HUES48 (cell line): ENCODE results near the gene SLCO3A1.

ENCODE experiments used
- H3K27ac ChIP-seq: one replicate; pipeline ENCODE4 v1.7.0; 2013; ENCODE audit warnings: low read depth, low read length, inconsistent platforms
- H3K27me3 ChIP-seq: 2 replicates; pipeline ENCODE4 v1.6.1; 2013; ENCODE audit warnings: mild to moderate bottlenecking, low read length; ENCODE audit not compliant: control insufficient read depth, insufficient read depth
- H3K36me3 ChIP-seq: 2 replicates; pipeline ENCODE4 v1.6.1; 2013; ENCODE audit warnings: low read length; ENCODE audit not compliant: control insufficient read depth, insufficient read depth
- H3K4me1 ChIP-seq: 2 replicates; pipeline ENCODE4 v1.6.1; 2013; ENCODE audit warnings: mild to moderate bottlenecking, low read length; ENCODE audit not compliant: control insufficient read depth, insufficient read depth
- H3K4me3 ChIP-seq: 2 replicates; pipeline ENCODE4 v1.5.1; 2013; ENCODE audit warnings: mild to moderate bottlenecking, low read depth, low read length
- H3K9ac ChIP-seq: 2 replicates; pipeline ENCODE4 v1.6.1; 2013; ENCODE audit warnings: mild to moderate bottlenecking, low read depth, low read length, moderate library complexity
- H3K9me3 ChIP-seq: 2 replicates; pipeline ENCODE4 v1.6.1; 2013; ENCODE audit warnings: low read length; ENCODE audit not compliant: control insufficient read depth, insufficient read depth

The SLCO3A1 gene

GRCh38 chr15:92083190-92083589 lies 229.7 kb downstream of the SLCO3A1 start:
- no peak overlapping the region for H3K9ac ChIP-seq
- peaks cover 11% of the 10 kb centered on the region; the same call in 1 of the 2 replicates for H3K4me1 ChIP-seq
- no peaks in the 10 kb centered on the region for H3K27me3 ChIP-seq
- H3K9me3 ChIP-seq = no peaks in the 10 kb centered on the region
- no peaks in the 10 kb centered on the region for H3K36me3 ChIP-seq
- no peak overlapping the region for H3K27ac ChIP-seq
- H3K4me3 ChIP-seq = no peak overlapping the region

- Histone ChIP-seq H3K36me3 (no peaks in the 10 kb centered on the region), H3K4me3 (no peak overlapping the region)
These were observed 233.7 kb downstream of the SLCO3A1 start for GRCh38 chr15:92087211-92087610.

GRCh38 chr15:92091155-92091734 lies 237.7 kb downstream of the SLCO3A1 start:
- Histone ChIP-seq H3K4me1 (0 out of 2 replicates have a peak, but pooled peaks cover 5% of the 10 kb centered on the region), H3K27me3 (no peaks in the 10 kb centered on the region), H3K27ac (no peak overlapping the region), H3K36me3 (no peaks in the 10 kb centered on the region), H3K4me3 (no peak overlapping the region), H3K9ac (no peak overlapping the region), H3K9me3 (no peaks in the 10 kb centered on the region)

More at GRCh38 chr15:92087211-92087610, 233.7 kb downstream of the SLCO3A1 start:
- no peak overlapping the region for H3K9ac ChIP-seq
- H3K4me1 ChIP-seq = peaks cover 16% of the 10 kb centered on the region; the same call in 1 of the 2 replicates
- H3K27ac ChIP-seq = no peak overlapping the region
- H3K27me3 ChIP-seq = no peaks in the 10 kb centered on the region
- no peaks in the 10 kb centered on the region for H3K9me3 ChIP-seq

GRCh38 chr15:92092289-92093105 lies 239.0 kb downstream of the SLCO3A1 start:
- Histone ChIP-seq H3K27me3 (no peaks in the 10 kb centered on the region), H3K4me3 (no peak overlapping the region), H3K27ac (no peak overlapping the region), H3K4me1 (0 out of 2 replicates have a peak, but pooled peaks cover 5% of the 10 kb centered on the region), H3K9me3 (no peaks in the 10 kb centered on the region), H3K36me3 (no peaks in the 10 kb centered on the region), H3K9ac (no peak overlapping the region)

GRCh38 chr15:92095693-92096092 lies 242.2 kb downstream of the SLCO3A1 start:
- Histone ChIP-seq H3K9me3 (no peaks in the 10 kb centered on the region), H3K9ac (no peak overlapping the region), H3K36me3 (no peaks in the 10 kb centered on the region), H3K4me3 (no peak overlapping the region), H3K27ac (no peak overlapping the region), H3K27me3 (no peaks in the 10 kb centered on the region), H3K4me1 (peaks cover 17% of the 10 kb centered on the region)

- H3K36me3 ChIP-seq = no peaks in the 10 kb centered on the region
- H3K4me3 ChIP-seq = no peak overlapping the region
- H3K9me3 ChIP-seq = no peaks in the 10 kb centered on the region
- H3K9ac ChIP-seq = no peak overlapping the region
- no peak overlapping the region for H3K27ac ChIP-seq
- peaks cover 27% of the 10 kb centered on the region for H3K4me1 ChIP-seq
- no peaks in the 10 kb centered on the region for H3K27me3 ChIP-seq
These were observed 244.1 kb downstream of the SLCO3A1 start for GRCh38 chr15:92097474-92098178.

- Histone ChIP-seq H3K27ac (no peak overlapping the region), H3K4me1 (peaks cover 29% of the 10 kb centered on the region), H3K4me3 (no peak overlapping the region), H3K9me3 (no peaks in the 10 kb centered on the region), H3K9ac (no peak overlapping the region), H3K27me3 (no peaks in the 10 kb centered on the region), H3K36me3 (no peaks in the 10 kb centered on the region)
These were observed 245.4 kb downstream of the SLCO3A1 start for GRCh38 chr15:92098869-92099268.

- Histone ChIP-seq H3K4me3 (no peak overlapping the region), H3K27me3 (no peaks in the 10 kb centered on the region), H3K36me3 (no peaks in the 10 kb centered on the region), H3K4me1 (peaks cover 34% of the 10 kb centered on the region), H3K9ac (no peak overlapping the region), H3K27ac (no peak overlapping the region), H3K9me3 (no peaks in the 10 kb centered on the region)
These were observed 246.8 kb downstream of the SLCO3A1 start for GRCh38 chr15:92100301-92100700.

GRCh38 chr15:92100751-92101150 lies 247.2 kb downstream of the SLCO3A1 start:
- Histone ChIP-seq H3K4me1 (peaks cover 34% of the 10 kb centered on the region), H3K9ac (no peak overlapping the region), H3K27me3 (no peaks in the 10 kb centered on the region), H3K36me3 (no peaks in the 10 kb centered on the region), H3K4me3 (no peak overlapping the region), H3K9me3 (no peaks in the 10 kb centered on the region), H3K27ac (no peak overlapping the region)

- Histone ChIP-seq H3K4me3 (no peak overlapping the region), H3K27ac (no peak overlapping the region), H3K4me1 (peaks cover 34% of the 10 kb centered on the region), H3K9ac (no peak overlapping the region), H3K27me3 (no peaks in the 10 kb centered on the region), H3K9me3 (no peaks in the 10 kb centered on the region), H3K36me3 (no peaks in the 10 kb centered on the region)
These were observed 248.3 kb downstream of the SLCO3A1 start for GRCh38 chr15:92101708-92102394.
